IMR-90 (cell line): ENCODE measurements around the gene CCNJL.

Experiments used
- CHD1 ChIP-seq: IDR thresholded peaks from 2 replicates; pipeline ENCODE4 v1.6.1; 2012; ENCODE audit warnings: low read depth, low read length, improper control_type of control experiment
- CTCF ChIP-seq: conservative IDR thresholded peaks from 2 replicates; pipeline ENCODE4 v1.5.1; 2012; ENCODE audit warnings: mild to moderate bottlenecking, low read depth, low read length, improper control_type of control experiment
- POLR2A ChIP-seq: IDR thresholded peaks from 2 replicates; pipeline ENCODE4 v1.6.1; 2012; ENCODE audit warnings: mild to moderate bottlenecking, low read depth, low read length

- no peak for TF ChIP-seq CTCF
- no peak for TF ChIP-seq CHD1
- TF ChIP-seq POLR2A, result no peak
Measured at GRCh38 chr5:160229190-160229742, 83.1 kb downstream of the CCNJL start, which contains the start of gene FABP6.
